ENCODE measurements around the gene RABGAP1. TPM values are rescaled to one million over a fixed set of nuclear protein-coding genes. Genes with fewer than 3 reads are reported as not detected.

RABGAP1 gene
- total and polyA plus RNA-seq, 3 donors from 2014 or later, result 53.0 to 113 (median 94.0) TPM

GRCh38 chr9:123059472-123060220, 118.8 kb downstream of the RABGAP1 start:
- Histone ChIP-seq H3K9me3 (no peaks in the 10 kb centered on the region), H3K27ac (no peak overlapping the region), H3K27me3 (no peaks in the 10 kb centered on the region), H3K36me3 (ENCODE audit: low read depth, missing control alignments) (no peaks in the 10 kb centered on the region), H3K4me1 (no peaks in the 10 kb centered on the region), H3K4me3 (no peak overlapping the region)
- intact Hi-C loops (cut with DNase I; ENCODE audit: low total_unique reads), result no loop called here
- TF ChIP-seq, protein P1, sequence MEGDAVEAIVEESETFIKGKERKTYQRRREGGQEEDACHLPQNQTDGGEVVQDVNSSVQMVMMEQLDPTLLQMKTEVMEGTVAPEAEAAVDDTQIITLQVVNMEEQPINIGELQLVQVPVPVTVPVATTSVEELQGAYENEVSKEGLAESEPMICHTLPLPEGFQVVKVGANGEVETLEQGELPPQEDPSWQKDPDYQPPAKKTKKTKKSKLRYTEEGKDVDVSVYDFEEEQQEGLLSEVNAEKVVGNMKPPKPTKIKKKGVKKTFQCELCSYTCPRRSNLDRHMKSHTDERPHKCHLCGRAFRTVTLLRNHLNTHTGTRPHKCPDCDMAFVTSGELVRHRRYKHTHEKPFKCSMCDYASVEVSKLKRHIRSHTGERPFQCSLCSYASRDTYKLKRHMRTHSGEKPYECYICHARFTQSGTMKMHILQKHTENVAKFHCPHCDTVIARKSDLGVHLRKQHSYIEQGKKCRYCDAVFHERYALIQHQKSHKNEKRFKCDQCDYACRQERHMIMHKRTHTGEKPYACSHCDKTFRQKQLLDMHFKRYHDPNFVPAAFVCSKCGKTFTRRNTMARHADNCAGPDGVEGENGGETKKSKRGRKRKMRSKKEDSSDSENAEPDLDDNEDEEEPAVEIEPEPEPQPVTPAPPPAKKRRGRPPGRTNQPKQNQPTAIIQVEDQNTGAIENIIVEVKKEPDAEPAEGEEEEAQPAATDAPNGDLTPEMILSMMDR (IDR thresholded peaks at IDR 0.05), result no peak
- no peak for TF ChIP-seq POLR2A (IDR thresholded peaks at IDR 0.05)
- DNase-seq, result no peak
- 92 to 97% methylated on average over 9 of the region's 9 CpGs for WGBS, 2 donors

- no peak for TF ChIP-seq POLR2A (IDR thresholded peaks at IDR 0.05)
- TF ChIP-seq, protein P1 (IDR thresholded peaks at IDR 0.05), result no peak
- no peak for DNase-seq
- H3K4me3 ChIP-seq, result no peak overlapping the region
- no peak overlapping the region for H3K27ac ChIP-seq
- intact Hi-C loops (cut with DNase I; ENCODE audit: low total_unique reads), result no loop called here
- no peaks in the 10 kb centered on the region for H3K4me1 ChIP-seq
- no peaks in the 10 kb centered on the region for H3K36me3 ChIP-seq (ENCODE audit: low read depth, missing control alignments)
- no peaks in the 10 kb centered on the region for H3K27me3 ChIP-seq
- H3K9me3 ChIP-seq, result no peaks in the 10 kb centered on the region
- WGBS, 2 donors, result 94% methylated on average over 7 of the region's 7 CpGs
These were observed 120.4 kb downstream of the RABGAP1 start for GRCh38 chr9:123061216-123061615.

- Histone ChIP-seq H3K9me3 (no peaks in the 10 kb centered on the region), H3K36me3 (ENCODE audit: low read depth, missing control alignments) (no peaks in the 10 kb centered on the region), H3K4me1 (no peaks in the 10 kb centered on the region), H3K27me3 (no peaks in the 10 kb centered on the region), H3K4me3 (no peak overlapping the region), H3K27ac (no peak overlapping the region)
- intact Hi-C loops (cut with DNase I; ENCODE audit: low total_unique reads), result no loop called here
- TF ChIP-seq, protein P1 (IDR thresholded peaks at IDR 0.05), result no peak
- no peak for TF ChIP-seq POLR2A (IDR thresholded peaks at IDR 0.05)
- DNase-seq, result no peak
- 78 to 84% methylated on average over 7 of the region's 7 CpGs for WGBS, 2 donors
These were observed 121.7 kb downstream of the RABGAP1 start for GRCh38 chr9:123062351-123063176.

DNA sequence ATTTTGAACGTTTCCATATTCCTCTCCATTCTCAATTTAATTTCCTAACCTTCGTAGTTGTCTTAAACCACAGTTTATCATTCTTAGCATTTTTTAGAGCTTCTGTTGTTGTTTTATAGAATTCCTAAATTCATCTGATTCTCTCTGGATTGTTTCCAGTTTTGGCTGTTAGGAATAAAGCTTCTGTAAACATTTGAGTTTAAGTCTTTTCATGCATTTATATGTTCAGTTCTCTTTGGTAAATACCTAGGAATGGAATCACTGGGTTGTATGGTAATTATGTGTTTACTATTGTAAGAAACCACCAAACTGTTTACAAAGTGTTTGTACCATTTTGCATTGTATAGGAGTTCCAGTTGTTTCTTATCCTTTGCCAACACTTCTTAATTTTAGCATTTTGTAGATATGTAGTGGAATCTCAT, 122.4 kb downstream of the RABGAP1 start:
- Histone ChIP-seq H3K4me3 (no peak overlapping the region), H3K9me3 (no peaks in the 10 kb centered on the region), H3K27ac (no peak overlapping the region), H3K36me3 (ENCODE audit: low read depth, missing control alignments) (no peaks in the 10 kb centered on the region), H3K4me1 (no peaks in the 10 kb centered on the region), H3K27me3 (no peaks in the 10 kb centered on the region)
- 65 to 68% methylated on average over 2 of the region's 2 CpGs for WGBS, 2 donors
- TF ChIP-seq, protein P1 (IDR thresholded peaks at IDR 0.05), result no peak
- no peak for TF ChIP-seq POLR2A (IDR thresholded peaks at IDR 0.05)
- intact Hi-C loops (cut with DNase I; ENCODE audit: low total_unique reads), result no loop called here
- DNase-seq, result no peak

Measured in testis (tissue), 3 donors.